ENCODE measurements around the gene RNF217.

The RNF217 gene

GRCh38 chr6:124978451-124979293, 16.4 kb downstream of the RNF217 start:
- H3K27me3 ChIP-seq (ENCODE audit: control insufficient read depth in 1 of 2, insufficient read depth in 2 of 2, low read length in 2 of 2), result no peaks in the 10 kb centered on the region
- no peak overlapping the region for H3K27ac ChIP-seq (ENCODE audit: low read depth, low read length)
- no peaks in the 10 kb centered on the region for H3K9me3 ChIP-seq (ENCODE audit: low read length)
- H3K36me3 ChIP-seq (ENCODE audit: insufficient read depth, low read length), result peaks cover 14% of the 10 kb centered on the region
- peaks cover 24% of the 10 kb centered on the region for H3K4me1 ChIP-seq (ENCODE audit: insufficient read depth, low read length)
- no peak overlapping the region for H3K4me3 ChIP-seq (ENCODE audit: low read depth in 1 of 2, low read length in 2 of 2)
- no peak overlapping the region for H3K9ac ChIP-seq (ENCODE audit: low read length)

- no peaks in the 10 kb centered on the region for H3K27me3 ChIP-seq (ENCODE audit: control insufficient read depth in 1 of 2, insufficient read depth in 2 of 2, low read length in 2 of 2)
- no peak overlapping the region for H3K4me3 ChIP-seq (ENCODE audit: low read depth in 1 of 2, low read length in 2 of 2)
- H3K4me1 ChIP-seq (ENCODE audit: insufficient read depth, low read length), result peaks cover 30% of the 10 kb centered on the region
- no peaks in the 10 kb centered on the region for H3K9me3 ChIP-seq (ENCODE audit: low read length)
- no peak overlapping the region for H3K9ac ChIP-seq (ENCODE audit: low read length)
- peaks cover 10% of the 10 kb centered on the region for H3K36me3 ChIP-seq (ENCODE audit: insufficient read depth, low read length)
- no peak overlapping the region for H3K27ac ChIP-seq (ENCODE audit: low read depth, low read length)
Measured at GRCh38 chr6:124979294-124979678, 17.0 kb downstream of the RNF217 start.

GRCh38 chr6:124982669-124983068, 20.4 kb downstream of the RNF217 start:
- Histone ChIP-seq H3K36me3 (ENCODE audit: insufficient read depth, low read length) (peaks cover 10% of the 10 kb centered on the region), H3K9ac (ENCODE audit: low read length) (no peak overlapping the region), H3K4me1 (ENCODE audit: insufficient read depth, low read length) (peaks cover 29% of the 10 kb centered on the region), H3K27ac (ENCODE audit: low read depth, low read length) (no peak overlapping the region), H3K27me3 (ENCODE audit: control insufficient read depth in 1 of 2, insufficient read depth in 2 of 2, low read length in 2 of 2) (no peaks in the 10 kb centered on the region), H3K4me3 (ENCODE audit: low read depth in 1 of 2, low read length in 2 of 2) (no peak overlapping the region), H3K9me3 (ENCODE audit: low read length) (no peaks in the 10 kb centered on the region)

GRCh38 chr6:124983383-124984083, 21.3 kb downstream of the RNF217 start:
- Histone ChIP-seq H3K36me3 (ENCODE audit: insufficient read depth, low read length) (peaks cover 3% of the 10 kb centered on the region), H3K27ac (ENCODE audit: low read depth, low read length) (no peak overlapping the region), H3K4me1 (ENCODE audit: insufficient read depth, low read length) (peaks cover 28% of the 10 kb centered on the region), H3K9ac (ENCODE audit: low read length) (no peak overlapping the region), H3K9me3 (ENCODE audit: low read length) (no peaks in the 10 kb centered on the region), H3K27me3 (ENCODE audit: control insufficient read depth in 1 of 2, insufficient read depth in 2 of 2, low read length in 2 of 2) (no peaks in the 10 kb centered on the region), H3K4me3 (ENCODE audit: low read depth in 1 of 2, low read length in 2 of 2) (no peak overlapping the region)

- Histone ChIP-seq H3K36me3 (ENCODE audit: insufficient read depth, low read length) (no peaks in the 10 kb centered on the region), H3K4me3 (ENCODE audit: low read depth in 1 of 2, low read length in 2 of 2) (no peak overlapping the region), H3K27ac (ENCODE audit: low read depth, low read length) (no peak overlapping the region), H3K27me3 (ENCODE audit: control insufficient read depth in 1 of 2, insufficient read depth in 2 of 2, low read length in 2 of 2) (no peaks in the 10 kb centered on the region), H3K9me3 (ENCODE audit: low read length) (no peaks in the 10 kb centered on the region), H3K4me1 (ENCODE audit: insufficient read depth, low read length) (peaks cover 23% of the 10 kb centered on the region), H3K9ac (ENCODE audit: low read length) (no peak overlapping the region)
Measured at GRCh38 chr6:124984668-124985338, 22.6 kb downstream of the RNF217 start.

- no peaks in the 10 kb centered on the region for H3K27me3 ChIP-seq (ENCODE audit: control insufficient read depth in 1 of 2, insufficient read depth in 2 of 2, low read length in 2 of 2)
- no peaks in the 10 kb centered on the region for H3K9me3 ChIP-seq (ENCODE audit: low read length)
- H3K27ac ChIP-seq (ENCODE audit: low read depth, low read length), result no peak overlapping the region
- no peaks in the 10 kb centered on the region for H3K36me3 ChIP-seq (ENCODE audit: insufficient read depth, low read length)
- peaks cover 19% of the 10 kb centered on the region for H3K4me1 ChIP-seq (ENCODE audit: insufficient read depth, low read length)
- no peak overlapping the region for H3K9ac ChIP-seq (ENCODE audit: low read length)
- H3K4me3 ChIP-seq (ENCODE audit: low read depth in 1 of 2, low read length in 2 of 2), result no peak overlapping the region
Measured at GRCh38 chr6:124986164-124986563, 23.9 kb downstream of the RNF217 start.

GRCh38 chr6:124987291-124987690, 25.1 kb downstream of the RNF217 start:
- Histone ChIP-seq H3K27ac (ENCODE audit: low read depth, low read length) (no peak overlapping the region), H3K27me3 (ENCODE audit: control insufficient read depth in 1 of 2, insufficient read depth in 2 of 2, low read length in 2 of 2) (no peaks in the 10 kb centered on the region), H3K4me1 (ENCODE audit: insufficient read depth, low read length) (peaks cover 17% of the 10 kb centered on the region), H3K9me3 (ENCODE audit: low read length) (no peaks in the 10 kb centered on the region), H3K36me3 (ENCODE audit: insufficient read depth, low read length) (no peaks in the 10 kb centered on the region), H3K9ac (ENCODE audit: low read length) (no peak overlapping the region), H3K4me3 (ENCODE audit: low read depth in 1 of 2, low read length in 2 of 2) (no peak overlapping the region)

- Histone ChIP-seq H3K9ac (ENCODE audit: low read length) (no peak overlapping the region), H3K27me3 (ENCODE audit: control insufficient read depth in 1 of 2, insufficient read depth in 2 of 2, low read length in 2 of 2) (no peaks in the 10 kb centered on the region), H3K9me3 (ENCODE audit: low read length) (no peaks in the 10 kb centered on the region), H3K4me3 (ENCODE audit: low read depth in 1 of 2, low read length in 2 of 2) (no peak overlapping the region), H3K27ac (ENCODE audit: low read depth, low read length) (no peak overlapping the region), H3K36me3 (ENCODE audit: insufficient read depth, low read length) (no peaks in the 10 kb centered on the region), H3K4me1 (ENCODE audit: insufficient read depth, low read length) (peaks cover 17% of the 10 kb centered on the region)
Measured at GRCh38 chr6:124987999-124988591, 25.9 kb downstream of the RNF217 start.

- Histone ChIP-seq H3K9me3 (ENCODE audit: low read length) (no peaks in the 10 kb centered on the region), H3K9ac (ENCODE audit: low read length) (no peak overlapping the region), H3K4me1 (ENCODE audit: insufficient read depth, low read length) (peaks cover 10% of the 10 kb centered on the region), H3K36me3 (ENCODE audit: insufficient read depth, low read length) (no peaks in the 10 kb centered on the region), H3K4me3 (ENCODE audit: low read depth in 1 of 2, low read length in 2 of 2) (no peak overlapping the region), H3K27me3 (ENCODE audit: control insufficient read depth in 1 of 2, insufficient read depth in 2 of 2, low read length in 2 of 2) (no peaks in the 10 kb centered on the region), H3K27ac (ENCODE audit: low read depth, low read length) (no peak overlapping the region)
Measured at GRCh38 chr6:124989136-124989983, 27.1 kb downstream of the RNF217 start.

GRCh38 chr6:124990988-124991387, 28.8 kb downstream of the RNF217 start:
- Histone ChIP-seq H3K9ac (ENCODE audit: low read length) (no peak overlapping the region), H3K36me3 (ENCODE audit: insufficient read depth, low read length) (no peaks in the 10 kb centered on the region), H3K27me3 (ENCODE audit: control insufficient read depth in 1 of 2, insufficient read depth in 2 of 2, low read length in 2 of 2) (no peaks in the 10 kb centered on the region), H3K9me3 (ENCODE audit: low read length) (no peaks in the 10 kb centered on the region), H3K4me1 (ENCODE audit: insufficient read depth, low read length) (peaks cover 8% of the 10 kb centered on the region), H3K27ac (ENCODE audit: low read depth, low read length) (no peak overlapping the region), H3K4me3 (ENCODE audit: low read depth in 1 of 2, low read length in 2 of 2) (no peak overlapping the region)
